ENCODE measurements around the gene PRPS1. TPM values are rescaled to one million over a fixed set of nuclear protein-coding genes. Genes with fewer than 3 reads are reported as not detected.
"Not testable (repeated sequence)": the region's sequence is repeated elsewhere in the genome, so short reads cannot be mapped to it uniquely, and the experiment has no call there.

The PRPS1 gene
- total RNA-seq, 1 experiment from 2014 or later, result 87.3 TPM

DNA sequence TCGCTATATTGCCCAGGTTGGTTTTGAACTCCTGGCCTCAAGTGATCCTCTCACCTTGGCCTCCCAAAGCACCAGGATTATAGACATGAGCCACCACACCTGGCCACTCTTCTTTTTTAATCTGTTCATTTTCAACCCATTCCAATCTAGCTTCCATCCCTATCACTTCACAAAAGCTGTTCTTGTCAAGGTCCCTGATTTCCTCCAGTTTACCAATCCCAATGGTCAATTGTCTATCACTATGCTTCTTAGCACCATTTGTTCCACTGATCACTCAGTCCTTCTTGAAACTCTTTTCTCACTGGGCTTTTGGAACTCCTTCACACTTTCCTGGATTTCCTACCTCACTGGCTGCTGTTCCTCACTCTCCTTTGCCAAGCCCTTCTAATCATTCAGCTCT lies 38.6 kb downstream of the PRPS1 start:
- Histone ChIP-seq H3K27me3 (replicated peaks; ENCODE audit: insufficient read depth, low read depth, low read length, poor library complexity) (no peaks in the 10 kb centered on the region), H3K4me3 (ENCODE audit: low read depth, low read length, poor library complexity, severe bottlenecking) (no peak overlapping the region), H3K27ac (ENCODE audit: low read depth, low read length, poor library complexity, severe bottlenecking) (no peak overlapping the region), H3K36me3 (ENCODE audit: insufficient read depth, low read length, poor library complexity, severe bottlenecking) (no peaks in the 10 kb centered on the region), H3K4me1 (ENCODE audit: insufficient read depth, low read length, poor library complexity, severe bottlenecking) (no peaks in the 10 kb centered on the region), H3K9me3 (ENCODE audit: low read depth, low read length, poor library complexity, severe bottlenecking) (no peaks in the 10 kb centered on the region)
- intact Hi-C loops (cut with micrococcal nuclease; ENCODE audit: unreplicated experiment), result no loop called here
- POLR2A ChIA-PET (ENCODE audit: low non-redundant PET), result no interaction called here
- DNase-seq (ENCODE audit: low spot score), result no peak
- CTCF ChIA-PET, result no interaction called here
- TF ChIP-seq, protein P1, sequence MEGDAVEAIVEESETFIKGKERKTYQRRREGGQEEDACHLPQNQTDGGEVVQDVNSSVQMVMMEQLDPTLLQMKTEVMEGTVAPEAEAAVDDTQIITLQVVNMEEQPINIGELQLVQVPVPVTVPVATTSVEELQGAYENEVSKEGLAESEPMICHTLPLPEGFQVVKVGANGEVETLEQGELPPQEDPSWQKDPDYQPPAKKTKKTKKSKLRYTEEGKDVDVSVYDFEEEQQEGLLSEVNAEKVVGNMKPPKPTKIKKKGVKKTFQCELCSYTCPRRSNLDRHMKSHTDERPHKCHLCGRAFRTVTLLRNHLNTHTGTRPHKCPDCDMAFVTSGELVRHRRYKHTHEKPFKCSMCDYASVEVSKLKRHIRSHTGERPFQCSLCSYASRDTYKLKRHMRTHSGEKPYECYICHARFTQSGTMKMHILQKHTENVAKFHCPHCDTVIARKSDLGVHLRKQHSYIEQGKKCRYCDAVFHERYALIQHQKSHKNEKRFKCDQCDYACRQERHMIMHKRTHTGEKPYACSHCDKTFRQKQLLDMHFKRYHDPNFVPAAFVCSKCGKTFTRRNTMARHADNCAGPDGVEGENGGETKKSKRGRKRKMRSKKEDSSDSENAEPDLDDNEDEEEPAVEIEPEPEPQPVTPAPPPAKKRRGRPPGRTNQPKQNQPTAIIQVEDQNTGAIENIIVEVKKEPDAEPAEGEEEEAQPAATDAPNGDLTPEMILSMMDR (conservative IDR thresholded peaks at IDR 0.05; ENCODE audit: low read depth, low read length), result no peak
- TF ChIP-seq EZH2 (IDR thresholded peaks at IDR 0.05; ENCODE audit: borderline replicate concordance, low read depth, low read length, poor library complexity, severe bottlenecking), result no peak
- no TSS peak for BruUV-seq (replicated peaks)

DNA sequence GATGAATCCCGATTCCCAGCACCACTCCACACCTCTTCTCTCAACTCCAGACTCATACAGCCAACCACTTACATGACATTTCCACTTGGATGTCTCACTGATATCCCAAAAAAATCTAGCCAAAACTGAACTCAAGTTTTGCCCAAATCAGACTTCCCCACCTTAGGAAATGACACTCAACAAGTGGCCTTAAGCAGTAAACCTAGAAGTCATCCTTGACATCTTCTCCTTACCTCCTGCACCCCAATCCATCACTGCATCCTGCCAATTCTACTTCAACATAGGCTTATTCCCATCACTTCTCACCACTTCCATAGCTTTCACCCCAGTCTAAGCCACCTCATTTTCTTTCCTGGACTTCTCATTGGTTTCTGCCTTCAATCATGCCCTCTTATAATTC lies 39.1 kb downstream of the PRPS1 start:
- DNase-seq (ENCODE audit: low spot score), result no peak
- Histone ChIP-seq H3K4me3 (ENCODE audit: low read depth, low read length, poor library complexity, severe bottlenecking) (no peak overlapping the region), H3K9me3 (ENCODE audit: low read depth, low read length, poor library complexity, severe bottlenecking) (no peaks in the 10 kb centered on the region), H3K27me3 (replicated peaks; ENCODE audit: insufficient read depth, low read depth, low read length, poor library complexity) (no peaks in the 10 kb centered on the region), H3K27ac (ENCODE audit: low read depth, low read length, poor library complexity, severe bottlenecking) (no peak overlapping the region), H3K4me1 (ENCODE audit: insufficient read depth, low read length, poor library complexity, severe bottlenecking) (no peaks in the 10 kb centered on the region), H3K36me3 (ENCODE audit: insufficient read depth, low read length, poor library complexity, severe bottlenecking) (no peaks in the 10 kb centered on the region)
- intact Hi-C loops (cut with micrococcal nuclease; ENCODE audit: unreplicated experiment), result no loop called here
- TF ChIP-seq EZH2 (IDR thresholded peaks at IDR 0.05; ENCODE audit: borderline replicate concordance, low read depth, low read length, poor library complexity, severe bottlenecking), result no peak
- TF ChIP-seq, protein P1 (conservative IDR thresholded peaks at IDR 0.05; ENCODE audit: low read depth, low read length), result no peak
- POLR2A ChIA-PET (ENCODE audit: low non-redundant PET), result no interaction called here
- BruUV-seq (replicated peaks), result no TSS peak
- CTCF ChIA-PET, result no interaction called here

DNA sequence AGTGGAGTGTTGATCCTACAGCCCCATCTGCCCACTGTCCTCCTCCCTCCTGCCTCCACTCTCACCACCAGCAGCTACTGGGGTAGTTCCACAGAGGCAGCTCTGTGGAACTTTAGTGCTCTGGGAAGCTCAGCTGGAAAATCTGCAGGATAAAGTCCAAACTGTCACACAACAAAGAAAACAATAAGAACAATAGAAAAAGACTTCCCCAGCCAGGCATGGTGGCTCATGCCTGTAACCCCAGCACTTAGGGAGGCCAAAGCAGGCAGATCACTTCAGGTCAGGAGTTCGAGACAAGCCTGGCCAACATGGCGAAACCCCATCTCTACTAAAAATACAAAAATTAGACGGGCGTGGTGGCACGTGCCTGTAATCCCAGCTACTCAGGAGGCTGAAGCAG lies 40.4 kb downstream of the PRPS1 start:
- H3K27ac ChIP-seq (ENCODE audit: low read depth, low read length, poor library complexity, severe bottlenecking); H3K4me1 ChIP-seq (ENCODE audit: insufficient read depth, low read length, poor library complexity, severe bottlenecking); H3K36me3 ChIP-seq (ENCODE audit: insufficient read depth, low read length, poor library complexity, severe bottlenecking); BruUV-seq (replicated peaks); DNase-seq (ENCODE audit: low spot score); H3K4me3 ChIP-seq (ENCODE audit: low read depth, low read length, poor library complexity, severe bottlenecking); POLR2A ChIA-PET (ENCODE audit: low non-redundant PET); H3K27me3 ChIP-seq (replicated peaks; ENCODE audit: insufficient read depth, low read depth, low read length, poor library complexity); intact Hi-C loops (cut with micrococcal nuclease; ENCODE audit: unreplicated experiment); CTCF ChIA-PET; H3K9me3 ChIP-seq (ENCODE audit: low read depth, low read length, poor library complexity, severe bottlenecking): not testable (repeated sequence)

DNA sequence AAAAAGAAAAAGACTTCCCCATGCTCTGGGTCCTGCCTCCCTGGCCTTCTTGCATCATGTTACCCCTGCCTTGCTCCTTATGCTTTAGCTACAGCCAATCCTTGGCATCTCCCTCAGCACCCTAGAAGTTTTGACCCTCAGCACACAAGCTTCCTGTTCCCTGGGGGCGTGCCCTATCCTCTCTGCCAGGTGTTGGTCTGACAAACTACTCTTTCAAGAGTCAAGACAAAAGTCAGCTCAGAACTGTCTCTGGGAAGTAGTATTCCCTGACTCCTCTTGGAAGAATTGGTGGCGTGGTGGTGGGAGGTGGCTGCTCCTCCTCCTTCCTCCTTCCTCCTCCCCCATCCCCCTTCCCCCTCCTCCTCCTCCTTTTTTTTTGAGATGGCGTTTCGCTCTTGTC lies 41.0 kb downstream of the PRPS1 start:
- DNase-seq (ENCODE audit: low spot score), result no peak
- no TSS peak for BruUV-seq (replicated peaks)
- Histone ChIP-seq H3K9me3 (ENCODE audit: low read depth, low read length, poor library complexity, severe bottlenecking) (no peaks in the 10 kb centered on the region), H3K4me3 (ENCODE audit: low read depth, low read length, poor library complexity, severe bottlenecking) (no peak overlapping the region), H3K27me3 (replicated peaks; ENCODE audit: insufficient read depth, low read depth, low read length, poor library complexity) (no peaks in the 10 kb centered on the region), H3K36me3 (ENCODE audit: insufficient read depth, low read length, poor library complexity, severe bottlenecking) (no peaks in the 10 kb centered on the region), H3K4me1 (ENCODE audit: insufficient read depth, low read length, poor library complexity, severe bottlenecking) (peaks cover 13% of the 10 kb centered on the region), H3K27ac (ENCODE audit: low read depth, low read length, poor library complexity, severe bottlenecking) (no peak overlapping the region)
- intact Hi-C loops (cut with micrococcal nuclease; ENCODE audit: unreplicated experiment), result no loop called here
- CTCF ChIA-PET, result no interaction called here
- TF ChIP-seq EZH2 (IDR thresholded peaks at IDR 0.05; ENCODE audit: borderline replicate concordance, low read depth, low read length, poor library complexity, severe bottlenecking), result no peak
- TF ChIP-seq, protein P1 (conservative IDR thresholded peaks at IDR 0.05; ENCODE audit: low read depth, low read length), result no peak
- POLR2A ChIA-PET (ENCODE audit: low non-redundant PET), result no interaction called here

Data from A673 (cell line).